Lower leg skin (tissue), 4 donors: Measurements from ENCODE around the gene LHX3. TPM values are rescaled to one million over a fixed set of nuclear protein-coding genes. Genes with fewer than 3 reads are reported as not detected.
"Not testable (repeated sequence)": the region's sequence is repeated elsewhere in the genome, so short reads cannot be mapped to it uniquely, and the experiment has no call there.

Source experiments
- DNase-seq, 2 donors: peaks; one replicate each; pipeline ENCODE4 v3.0.0-alpha.2; 2019; ENCODE audit warnings: low spot score in 2 of 2
- H3K4me3 ChIP-seq: fragments of 200-600 bp; sonication (generic); 2 replicates; pipeline ENCODE4 v1.5.1; 2017; ENCODE audit warnings: mild to moderate bottlenecking, low read depth; ENCODE audit not compliant: poor library complexity, severe bottlenecking
- CTCF ChIP-seq, 3 donors: fragments of 450-650 bp; IDR thresholded peaks; one replicate each; pipeline ENCODE4 v1.5.1; 2016; ENCODE audit warnings: antibody characterized with exemption in 3 of 3, mild to moderate bottlenecking in 3 of 3, moderate library complexity in 2 of 3
- POLR2A ChIP-seq, 2 donors: fragments of 450-650 bp; IDR thresholded peaks; one replicate each; pipeline ENCODE4 v1.6.1; 2016 to 2017; ENCODE audit warnings: antibody characterized with exemption in 2 of 2, mild to moderate bottlenecking in 1 of 2, moderate library complexity in 1 of 2
- WGBS, 2 donors: methylation state at CpG; one replicate each; pipeline ENCODE4 v1.1.5; 2018; 5-methylcytosine and 5-hydroxymethylcytosine counted together
- intact Hi-C: fragments of 100-400 bp; cut with DNase I; formaldehyde crosslinking; loops from one replicate; pipeline ENCODE4 v1.15.0; 2023; ENCODE audit warnings: low total_unique reads
- total RNA-seq, 4 donors: library from RNA; depleted of rRNA; stranded (reverse); fragments of >200 nt; gene quantifications; one replicate each; pipeline ENCODE4 v1.1.0, GENCODE V29; 2016

Gene LHX3
- total RNA-seq, 4 donors from 2014 or later = 0.42 TPM; not detected in 3

GRCh38 chr9:136238342-136238732, 33.4 kb upstream of the LHX3 start:
- TF ChIP-seq CTCF (IDR thresholded peaks at IDR 0.05) (no peak), POLR2A (IDR thresholded peaks at IDR 0.05) (no peak)
- no peak for DNase-seq
- intact Hi-C loops = no loop called here
- WGBS, 2 donors = 69 to 72% methylated on average over 12 of the region's 12 CpGs
- no peak overlapping the region for H3K4me3 ChIP-seq

GRCh38 chr9:136237486-136238341, 32.8 kb upstream of the LHX3 start:
- intact Hi-C loops = no loop called here
- WGBS, 2 donors = 81 to 86% methylated on average over 28 to 32 of the region's 32 CpGs
- DNase-seq = no peak
- TF ChIP-seq POLR2A (IDR thresholded peaks at IDR 0.05) = no peak
- no peak overlapping the region for H3K4me3 ChIP-seq

- 88 to 91% methylated on average over 23 to 33 of the region's 43 CpGs for WGBS, 2 donors
- intact Hi-C loops = not testable (repeated sequence)
Observed at GRCh38 chr9:136236471-136237410, 31.8 kb upstream of the LHX3 start.

GRCh38 chr9:136235709-136236455, 31.0 kb upstream of the LHX3 start:
- intact Hi-C loops = no loop called here
- no peak for TF ChIP-seq POLR2A (IDR thresholded peaks at IDR 0.05)
- TF ChIP-seq CTCF (IDR thresholded peaks at IDR 0.05) = no peak
- no peak for DNase-seq
- WGBS, 2 donors = 90 to 96% methylated on average over 27 of the region's 27 CpGs
- no peak overlapping the region for H3K4me3 ChIP-seq

More at GRCh38 chr9:136236471-136237410, 31.8 kb upstream of the LHX3 start:
- not testable (repeated sequence) for DNase-seq, H3K4me3 ChIP-seq

GRCh38 chr9:136235171-136235570, 30.2 kb upstream of the LHX3 start:
- DNase-seq = no peak
- no peak overlapping the region for H3K4me3 ChIP-seq
- intact Hi-C loops = no loop called here
- TF ChIP-seq POLR2A (IDR thresholded peaks at IDR 0.05) = no peak
- TF ChIP-seq CTCF (IDR thresholded peaks at IDR 0.05) = no peak
- WGBS, 2 donors = 92% methylated on average over 17 of the region's 17 CpGs

- WGBS, 2 donors = 93 to 98% methylated on average over 21 of the region's 21 CpGs
- intact Hi-C loops = no loop called here
- TF ChIP-seq POLR2A (IDR thresholded peaks at IDR 0.05) = no peak
- TF ChIP-seq CTCF (IDR thresholded peaks at IDR 0.05) = no peak
- DNase-seq = no peak
- no peak overlapping the region for H3K4me3 ChIP-seq
Observed at GRCh38 chr9:136234597-136234996, 29.7 kb upstream of the LHX3 start.
